NCI-H2227 (cell line): Measurements from ENCODE around the gene INPP5E.
"Not testable (repeated sequence)": the region's sequence is repeated elsewhere in the genome, so short reads cannot be mapped to it uniquely, and the experiment has no call there.

Experiments used
- DNase-seq: peaks from one replicate; lab custom pipeline; 2025; ENCODE audit not compliant: unreplicated experiment; lab: John Stamatoyannopoulos, UW

The INPP5E gene

GRCh38 chr9:136407911-136408310, 31.7 kb downstream of the INPP5E start:
- no peak for DNase-seq

- DNase-seq, result not testable (repeated sequence)
These were observed 32.6 kb downstream of the INPP5E start for GRCh38 chr9:136407061-136407460.

- not testable (repeated sequence) for DNase-seq
These were observed 33.7 kb downstream of the INPP5E start for GRCh38 chr9:136405904-136406303.

- DNase-seq, result no peak
These were observed 34.2 kb downstream of the INPP5E start for GRCh38 chr9:136405481-136405880.

GRCh38 chr9:136404801-136405136, 34.9 kb downstream of the INPP5E start:
- no peak for DNase-seq

- no peak for DNase-seq
These were observed 35.5 kb downstream of the INPP5E start for GRCh38 chr9:136403915-136404800.

GRCh38 chr9:136403538-136403914, 36.1 kb downstream of the INPP5E start:
- no peak for DNase-seq

- DNase-seq, result no peak
These were observed 37.6 kb downstream of the INPP5E start for GRCh38 chr9:136402067-136402466.

GRCh38 chr9:136401173-136401922, 38.3 kb downstream of the INPP5E start:
- no peak for DNase-seq

- DNase-seq, result peak; percentile 91
These were observed 39.4 kb downstream of the INPP5E start, which contains the start of gene SNAPC4 for GRCh38 chr9:136400038-136400834. SNAPC4 (minus strand) TSS chr9:136400170; CDS start chr9:136398428, 1,742 bp downstream.

- peak; percentile 31 for DNase-seq
These were observed 40.2 kb downstream of the INPP5E start for GRCh38 chr9:136399176-136400037.

- DNase-seq, result no peak
These were observed 41.4 kb downstream of the INPP5E start for GRCh38 chr9:136398286-136398685.

- DNase-seq, result no peak
These were observed 42.0 kb downstream of the INPP5E start for GRCh38 chr9:136397643-136398042.

GRCh38 chr9:136396219-136396515, 43.5 kb downstream of the INPP5E start:
- DNase-seq, result no peak

GRCh38 chr9:136395345-136396218, 44.1 kb downstream of the INPP5E start:
- DNase-seq, result no peak

GRCh38 chr9:136395020-136395340, 44.7 kb downstream of the INPP5E start:
- DNase-seq, result no peak

GRCh38 chr9:136394312-136395019, 45.2 kb downstream of the INPP5E start:
- DNase-seq, result no peak

- DNase-seq, result no peak
These were observed 46.1 kb downstream of the INPP5E start for GRCh38 chr9:136393531-136393930.
